HG02981 (cell line): ENCODE measurements around the gene MAMLD1.

Experiments used
- ATAC-seq: cut with Tn5 transposase; IDR thresholded peaks from one replicate; pipeline ENCODE4 v1.9.1; 2021; ENCODE audit warnings: mild to moderate bottlenecking, moderate library complexity; ENCODE audit not compliant: unreplicated experiment

Gene MAMLD1

GRCh38 chrX:150352114-150352513 lies 11.0 kb upstream of the MAMLD1 start:
- ATAC-seq: no peak

GRCh38 chrX:150352581-150352980 lies 10.5 kb upstream of the MAMLD1 start:
- no peak for ATAC-seq

- ATAC-seq: no peak
Measured at GRCh38 chrX:150355913-150356312, 7.2 kb upstream of the MAMLD1 start.

GRCh38 chrX:150357790-150358189 lies 5.3 kb upstream of the MAMLD1 start:
- ATAC-seq: no peak

- ATAC-seq: no peak
Measured at GRCh38 chrX:150358651-150359050, 4.5 kb upstream of the MAMLD1 start.

GRCh38 chrX:150360331-150360730 lies 2.8 kb upstream of the MAMLD1 start:
- ATAC-seq: no peak

GRCh38 chrX:150361070-150361776 lies 1.9 kb upstream of the MAMLD1 start:
- no peak for ATAC-seq

GRCh38 chrX:150361777-150362351 lies 1.3 kb upstream of the MAMLD1 start:
- ATAC-seq: no peak

GRCh38 chrX:150363561-150364346 lies 637 bp downstream of the MAMLD1 start:
- no peak for ATAC-seq

GRCh38 chrX:150364347-150365050 lies 1.4 kb downstream of the MAMLD1 start:
- no peak for ATAC-seq

- no peak for ATAC-seq
Measured at GRCh38 chrX:150365051-150365989, 2.2 kb downstream of the MAMLD1 start.

GRCh38 chrX:150365990-150366911 lies 3.1 kb downstream of the MAMLD1 start:
- ATAC-seq: no peak

- ATAC-seq: no peak
Measured at GRCh38 chrX:150366951-150367545, 3.9 kb downstream of the MAMLD1 start.

- ATAC-seq: no peak
Measured at GRCh38 chrX:150370589-150371312, 7.6 kb downstream of the MAMLD1 start.

- ATAC-seq: no peak
Measured at GRCh38 chrX:150371877-150372276, 8.8 kb downstream of the MAMLD1 start.

- no peak for ATAC-seq
Measured at GRCh38 chrX:150372280-150372679, 9.2 kb downstream of the MAMLD1 start.

GRCh38 chrX:150372756-150373155 lies 9.6 kb downstream of the MAMLD1 start:
- no peak for ATAC-seq

- ATAC-seq: no peak
Measured at GRCh38 chrX:150375243-150375770, 12.2 kb downstream of the MAMLD1 start.
